GM12874 (cell line): ENCODE results near the gene HERPUD1.

Source experiments
- CTCF ChIP-seq: IDR thresholded peaks from 2 replicates; pipeline ENCODE4 v1.5.1; 2011; ENCODE audit warnings: low read depth, mild to moderate bottlenecking, control low read depth, low read length, moderate library complexity; ENCODE audit not compliant: insufficient read depth

Gene HERPUD1

GRCh38 chr16:56969769-56970168 is 37.8 kb downstream of the HERPUD1 start:
- TF ChIP-seq CTCF = no peak

- no peak for TF ChIP-seq CTCF
Observed at GRCh38 chr16:56970934-56971767, 39.2 kb downstream of the HERPUD1 start.

GRCh38 chr16:56971768-56972043 is 39.8 kb downstream of the HERPUD1 start:
- no peak for TF ChIP-seq CTCF

- no peak for TF ChIP-seq CTCF
Observed at GRCh38 chr16:56972403-56973293, 40.7 kb downstream of the HERPUD1 start.

- TF ChIP-seq CTCF = no peak
Observed at GRCh38 chr16:56973294-56973689, 41.4 kb downstream of the HERPUD1 start.

- no peak for TF ChIP-seq CTCF
Observed at GRCh38 chr16:56974549-56975300, 42.8 kb downstream of the HERPUD1 start.

GRCh38 chr16:56975714-56976113 is 43.8 kb downstream of the HERPUD1 start:
- no peak for TF ChIP-seq CTCF
